Ovary (tissue), 3 donors: ENCODE results near the gene ANGPTL8.

Experiments
- CTCF ChIP-seq, 3 donors: fragments of 450-650 bp in 2 of 3; fragments of 200-600 bp in 1 of 3; IDR thresholded peaks; one replicate each; pipeline versions ENCODE4 v1.5.1 to v1.8.0; 2016 to 2022; ENCODE audit warnings: antibody characterized with exemption in 3 of 3, mild to moderate bottlenecking in 1 of 3
- POLR2A ChIP-seq: fragments of 450-650 bp; IDR thresholded peaks from one replicate; pipeline ENCODE4 v1.6.1; 2017; ENCODE audit warnings: antibody characterized with exemption, mild to moderate bottlenecking, moderate library complexity
- donor health status: DM: no; HTN: no; CAD: no.

GRCh38 chr19:11203194-11204075 lies 36.0 kb upstream of the ANGPTL8 start:
- TF ChIP-seq CTCF (IDR thresholded peaks at IDR 0.05) (peak; percentile 86 to 96 (median 92)), POLR2A (no peak)
